HepG2 (cell line): ENCODE data around the gene BCO2. TPM values are rescaled to one million over a fixed set of nuclear protein-coding genes. Genes with fewer than 3 reads are reported as not detected.

Source experiments
- ATRX ChIP-seq: sonication (generic); formaldehyde crosslinking; IDR thresholded peaks from 2 replicates; pipeline ENCODE4 v1.4.0; 2020; ENCODE audit warnings: missing genetic modification reagents, borderline replicate concordance
- CBX1 ChIP-seq: IDR thresholded peaks from one replicate; pipeline ENCODE4 v1.6.1; 2016; ENCODE audit warnings: antibody characterized with exemption, low read depth
- EED ChIP-seq: sonication (generic); formaldehyde crosslinking; IDR thresholded peaks from 2 replicates; pipeline ENCODE4 v1.5.0; 2020; ENCODE audit warnings: mild to moderate bottlenecking, missing genetic modification reagents
- ESRRA ChIP-seq: sonication (generic); formaldehyde crosslinking; IDR thresholded peaks from 2 replicates; pipeline ENCODE4 v1.5.1; 2020; ENCODE audit warnings: mild to moderate bottlenecking, low read depth, missing genetic modification reagents
- ETV5 ChIP-seq: IDR thresholded peaks from 2 replicates; pipeline ENCODE4 v1.6.1; 2018; ENCODE audit warnings: missing biosample characterization, missing genetic modification reagents, inconsistent platforms, borderline replicate concordance
- FOXK2 ChIP-seq: fragments of 450-650 bp; IDR thresholded peaks from 2 replicates; pipeline ENCODE4 v1.6.1; 2016
- HDAC2 ChIP-seq: sonication (generic); formaldehyde crosslinking; IDR thresholded peaks from 2 replicates; pipeline ENCODE4 v1.4.0; 2020; ENCODE audit warnings: missing genetic modification reagents
- KDM3A ChIP-seq: IDR thresholded peaks from 2 replicates; pipeline ENCODE4 v1.6.1; 2018; ENCODE audit warnings: low read depth, missing compliant biosample characterization
- NBN ChIP-seq: fragments of 450-650 bp; conservative IDR thresholded peaks from 2 replicates; pipeline ENCODE4 v1.6.1; 2017
- NONO ChIP-seq, 2 experiments: fragments of 450-650 bp in 1 of 2; sonication (generic) in 1 of 2; formaldehyde crosslinking in 1 of 2; IDR thresholded peaks in 1 of 2; conservative IDR thresholded peaks in 1 of 2; 2 replicates each; pipeline versions ENCODE4 v1.6.1 to v1.8.0; 2017 to 2022; ENCODE audit warnings: mild to moderate bottlenecking in 1 of 2, missing genetic modification reagents in 1 of 2, moderate library complexity in 1 of 2
- PHF20 ChIP-seq: sonication (generic); formaldehyde crosslinking; IDR thresholded peaks from 2 replicates; pipeline ENCODE4 v1.5.0; 2020; ENCODE audit warnings: mild to moderate bottlenecking, missing genetic modification reagents
- PRPF4 ChIP-seq: fragments of 200-400 bp; formaldehyde crosslinking; IDR thresholded peaks from 2 replicates; pipeline ENCODE4 v1.6.1; 2016; ENCODE audit warnings: low read length, low read depth; ENCODE audit not compliant: poor library complexity, severe bottlenecking
- SP4 ChIP-seq: sonication (generic); formaldehyde crosslinking; IDR thresholded peaks from 2 replicates; pipeline ENCODE4 v1.8.1; 2023; ENCODE audit warnings: mild to moderate bottlenecking, missing genetic modification reagents
- ZBTB21 ChIP-seq: sonication (generic); formaldehyde crosslinking; IDR thresholded peaks from 2 replicates; pipeline ENCODE4 v1.4.0; 2020; ENCODE audit warnings: missing genetic modification reagents
- ZBTB26 ChIP-seq: IDR thresholded peaks from 2 replicates; pipeline ENCODE4 v1.6.1; 2016; ENCODE audit warnings: missing compliant biosample characterization, missing genetic modification reagents, borderline replicate concordance
- ZFP36 ChIP-seq: fragments of 150-350 bp; IDR thresholded peaks from 2 replicates; pipeline ENCODE4 v1.6.1; 2018; ENCODE audit warnings: borderline replicate concordance, low read length, low read depth; ENCODE audit not compliant: partially characterized antibody
- ZFP37 ChIP-seq: sonication (generic); formaldehyde crosslinking; IDR thresholded peaks from 2 replicates; pipeline ENCODE4 v1.4.0; 2020; ENCODE audit warnings: missing genetic modification reagents, borderline replicate concordance
- ZHX1 ChIP-seq: sonication (generic); formaldehyde crosslinking; IDR thresholded peaks from 2 replicates; pipeline ENCODE4 v1.8.1; 2022; ENCODE audit warnings: low read depth, mild to moderate bottlenecking, missing genetic modification reagents
- ZMYM2 ChIP-seq: sonication (generic); formaldehyde crosslinking; IDR thresholded peaks from 2 replicates; pipeline ENCODE4 v1.8.0; 2022; ENCODE audit warnings: mild to moderate bottlenecking, missing genetic modification reagents
- ZNF207 ChIP-seq: fragments of 450-650 bp; IDR thresholded peaks from 2 replicates; pipeline ENCODE4 v1.6.1; 2016; ENCODE audit warnings: antibody characterized with exemption, borderline replicate concordance
- ZNF350 ChIP-seq: sonication (generic); formaldehyde crosslinking; IDR thresholded peaks from 2 replicates; pipeline ENCODE4 v1.4.0; 2020; ENCODE audit warnings: mild to moderate bottlenecking, low read depth, missing genetic modification reagents, borderline replicate concordance
- ZNF431 ChIP-seq: sonication (generic); formaldehyde crosslinking; IDR thresholded peaks from 2 replicates; pipeline ENCODE4 v1.9.0; 2022; ENCODE audit warnings: missing genetic modification reagents, low read depth, mild to moderate bottlenecking, borderline replicate concordance
- ZNF441 ChIP-seq: sonication (generic); formaldehyde crosslinking; IDR thresholded peaks from 2 replicates; pipeline ENCODE4 v1.7.0; 2021; ENCODE audit warnings: missing genetic modification reagents, borderline replicate concordance
- ZNF777 ChIP-seq: sonication (generic); formaldehyde crosslinking; IDR thresholded peaks from 2 replicates; pipeline ENCODE4 v1.4.0; 2020; ENCODE audit warnings: missing genetic modification reagents
- ZNF839 ChIP-seq: sonication (generic); formaldehyde crosslinking; IDR thresholded peaks from 2 replicates; pipeline ENCODE4 v1.4.0; 2020; ENCODE audit warnings: missing genetic modification reagents, mild to moderate bottlenecking, borderline replicate concordance
- polyA plus RNA-seq, 8 experiments: library from polyadenylated mRNA; depleted of rRNA in 3 of 8; stranded (reverse) in 7 of 8; unstranded in 1 of 8; fragments of >200 nt; fragmentation: Illumina TruSeq in 4 of 8; extraction: Trizol in 4 of 8; gene quantifications; 2 replicates each; pipeline versions ENCODE4 v1.2.1 to v1.2.3, GENCODE V29; 2011 to 2016; ENCODE audit warnings: low read depth in 4 of 8, missing spikeins in 1 of 8, mixed read lengths in 1 of 8; ENCODE audit not compliant: insufficient read depth in 1 of 8
- total RNA-seq, 5 experiments: library from RNA; depleted of rRNA; stranded (reverse); fragments of >200 nt; fragmentation: Illumina TruSeq; extraction: Trizol; gene quantifications; 2 replicates each; pipeline ENCODE4 v1.2.3, GENCODE V29; 2016; ENCODE audit warnings: low read depth in 1 of 5

BCO2 gene
- total and polyA plus RNA-seq, 2 of the 13 experiments (the other 11 are each of a cell fraction or from before 2014, with no cell fraction given) = 0.38 to 0.58 TPM

- TF ChIP-seq ZHX1 (peak; percentile 1; the same call in 1 of the 2 replicates), ZMYM2 (CRISPR knock-in tag) (no peak), ZFP36 (peak; percentile 30), ETV5 (CRISPR knock-in tag) (peak; percentile 78), NBN (no peak), ZNF777 (peak; percentile 72; the same call in 1 of the 2 replicates), ZBTB26 (CRISPR knock-in tag) (peak; percentile 74; the same call in 1 of the 2 replicates), KDM3A (CRISPR knock-in tag) (peak; percentile 77; the same call in 1 of the 2 replicates), CBX1 (peak; percentile 50), EED (peak; percentile 32; the same call in 1 of the 2 replicates), SP4 (CRISPR knock-in tag) (peak; percentile 69; the same call in 1 of the 2 replicates), NONO (IDR thresholded peaks at IDR 0.05) (no peak), NONO (CRISPR knock-in tag; conservative IDR thresholded peaks at IDR 0.05) (0 out of 2 replicates have a peak, but pooled peaks have one; percentile 65), PRPF4 (no peak), PHF20 (CRISPR knock-in tag) (peak; percentile 82), ZNF839 (CRISPR knock-in tag) (peak; percentile 79; the same call in 1 of the 2 replicates), ZNF350 (CRISPR knock-in tag) (0 out of 2 replicates have a peak, but pooled peaks have one; percentile 40), ZNF431 (0 out of 2 replicates have a peak, but pooled peaks have one; percentile 13), ATRX (CRISPR knock-in tag) (no peak), ZBTB21 (no peak), HDAC2 (peak; percentile 30; the same call in 1 of the 2 replicates), ZNF207 (no peak), ESRRA (CRISPR knock-in tag) (peak; percentile 71; the same call in 1 of the 2 replicates), ZFP37 (CRISPR knock-in tag) (0 out of 2 replicates have a peak, but pooled peaks have one; percentile 23), FOXK2 (no peak), ZNF441 (no peak; the same call in none of the 2 replicates)
Measured at GRCh38 chr11:112226062-112226830, 50.9 kb downstream of the BCO2 start, which contains the start of gene PTS (continued).
